ENCODE data around the gene TNRC6C.
A peak's percentile ranks its signal among the peaks of the same experiment; 100 is the strongest.

Gene TNRC6C

GRCh38 chr17:78144736-78145641, 186.5 kb downstream of the TNRC6C start:
- Mint-ChIP-seq H3K4me1 (peaks cover 25% of the 10 kb centered on the region), H3K27ac (peak overlapping the region; percentile 83 to 98 (median 92)), H3K9me3 (no peaks in the 10 kb centered on the region), H3K36me3 (ENCODE audit: low read depth) (no peaks in the 10 kb centered on the region), H3K4me3 (no peak overlapping the region), H3K27me3 (ENCODE audit: low read depth) (peaks cover 7% of the 10 kb centered on the region)
- no peak for TF ChIP-seq CTCF (IDR thresholded peaks at IDR 0.05; ENCODE audit: unreplicated experiment in 3 of 3)

- H3K4me1 Mint-ChIP-seq: peaks cover 26% of the 10 kb centered on the region
- TF ChIP-seq CTCF (IDR thresholded peaks at IDR 0.05; ENCODE audit: unreplicated experiment in 3 of 3): no peak
Measured at GRCh38 chr17:78146471-78146869, 188.0 kb downstream of the TNRC6C start.

GRCh38 chr17:78146881-78147280, 188.4 kb downstream of the TNRC6C start:
- peaks cover 4% of the 10 kb centered on the region for H3K27me3 Mint-ChIP-seq (ENCODE audit: low read depth)
- H3K27ac Mint-ChIP-seq: no peak overlapping the region
- no peaks in the 10 kb centered on the region for H3K36me3 Mint-ChIP-seq (ENCODE audit: low read depth)
- H3K9me3 Mint-ChIP-seq: no peaks in the 10 kb centered on the region
- peaks cover 26% of the 10 kb centered on the region for H3K4me1 Mint-ChIP-seq
- no peak overlapping the region for H3K4me3 Mint-ChIP-seq
- no peak for TF ChIP-seq CTCF (IDR thresholded peaks at IDR 0.05; ENCODE audit: unreplicated experiment in 3 of 3)

More at GRCh38 chr17:78146471-78146869, 188.0 kb downstream of the TNRC6C start:
- Mint-ChIP-seq H3K9me3 (no peaks in the 10 kb centered on the region), H3K27me3 (ENCODE audit: low read depth) (peaks cover 4% of the 10 kb centered on the region), H3K36me3 (ENCODE audit: low read depth) (no peaks in the 10 kb centered on the region), H3K27ac (no peak overlapping the region), H3K4me3 (no peak overlapping the region)

GRCh38 chr17:78147315-78147998, 189.0 kb downstream of the TNRC6C start:
- no peak overlapping the region for H3K4me3 Mint-ChIP-seq
- peaks cover 23% of the 10 kb centered on the region for H3K4me1 Mint-ChIP-seq
- peaks cover 3% of the 10 kb centered on the region for H3K27me3 Mint-ChIP-seq (ENCODE audit: low read depth)
- H3K9me3 Mint-ChIP-seq: no peaks in the 10 kb centered on the region
- peak overlapping the region in 2 of 3 experiments; percentile 40 to 41 for H3K27ac Mint-ChIP-seq
- H3K36me3 Mint-ChIP-seq (ENCODE audit: low read depth): no peaks in the 10 kb centered on the region
- no peak for TF ChIP-seq CTCF (IDR thresholded peaks at IDR 0.05; ENCODE audit: unreplicated experiment in 3 of 3)

GRCh38 chr17:78148286-78149016, 189.9 kb downstream of the TNRC6C start:
- no peaks in the 10 kb centered on the region for H3K36me3 Mint-ChIP-seq (ENCODE audit: low read depth)
- H3K4me1 Mint-ChIP-seq: peaks cover 17% of the 10 kb centered on the region
- H3K9me3 Mint-ChIP-seq: no peaks in the 10 kb centered on the region
- no peak overlapping the region for H3K4me3 Mint-ChIP-seq
- H3K27me3 Mint-ChIP-seq (ENCODE audit: low read depth): no peaks in the 10 kb centered on the region
- no peak for TF ChIP-seq CTCF (IDR thresholded peaks at IDR 0.05; ENCODE audit: unreplicated experiment in 3 of 3)
- peak overlapping the region; percentile 13 to 76 (median 39) for H3K27ac Mint-ChIP-seq

Data from nephron (organoid).